Left ventricle myocardium superior (tissue), 1 donor: Measurements from ENCODE around the gene MUC15. TPM values are rescaled to one million over a fixed set of nuclear protein-coding genes. Genes with fewer than 3 reads are reported as not detected.
"Not testable (repeated sequence)": the region's sequence is repeated elsewhere in the genome, so short reads cannot be mapped to it uniquely, and the experiment has no call there.

Experiments used
- ATAC-seq: fragments of 200-7000 bp; cut with Tn5 transposase; one replicate; pipeline ENCODE4 v1.9.1; 2020; ENCODE audit warnings: mild to moderate bottlenecking, moderate library complexity
- DNase-seq: peaks from one replicate; pipeline ENCODE4 v3.0.0-alpha.2; 2020
- intact Hi-C: fragments of 100-400 bp; cut with micrococcal nuclease; formaldehyde crosslinking; loops from one replicate; pipeline ENCODE4 v1.11.0; 2022
- long read RNA-seq: library from polyadenylated mRNA; unstranded; transcript quantifications from one replicate; pipeline ENCODE4 v2.0.0, GENCODE V29; 2021
- total RNA-seq: library from RNA; stranded (reverse); fragmentation: NEBNext Ultra II Directional; extraction: Animal tissue kit (Norgen Biotek cat#: 25700); gene quantifications from one replicate; pipeline ENCODE4 v1.2.1, GENCODE V29; 2021
- donor health status: DM: no; HTN: yes; CAD: no; lungs with severe emphysema.

The MUC15 gene, protein sequence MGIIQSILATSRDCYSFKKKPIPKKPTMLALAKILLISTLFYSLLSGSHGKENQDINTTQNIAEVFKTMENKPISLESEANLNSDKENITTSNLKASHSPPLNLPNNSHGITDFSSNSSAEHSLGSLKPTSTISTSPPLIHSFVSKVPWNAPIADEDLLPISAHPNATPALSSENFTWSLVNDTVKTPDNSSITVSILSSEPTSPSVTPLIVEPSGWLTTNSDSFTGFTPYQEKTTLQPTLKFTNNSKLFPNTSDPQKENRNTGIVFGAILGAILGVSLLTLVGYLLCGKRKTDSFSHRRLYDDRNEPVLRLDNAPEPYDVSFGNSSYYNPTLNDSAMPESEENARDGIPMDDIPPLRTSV
- total RNA-seq: not detected
- long read RNA-seq: 0 reads

- DNase-seq (no peak), ATAC-seq (no peak)
- intact Hi-C loops: no loop called here
Observed at GRCh38 chr11:26571861-26572654, at the start of gene MUC15. MUC15 (minus strand) TSS chr11:26572263; CDS start chr11:26567094, 5,169 bp downstream.

GRCh38 chr11:26621132-26621531 lies 49.1 kb upstream of the MUC15 start:
- intact Hi-C loops: no loop called here
- ATAC-seq (no peak), DNase-seq (no peak)

DNA sequence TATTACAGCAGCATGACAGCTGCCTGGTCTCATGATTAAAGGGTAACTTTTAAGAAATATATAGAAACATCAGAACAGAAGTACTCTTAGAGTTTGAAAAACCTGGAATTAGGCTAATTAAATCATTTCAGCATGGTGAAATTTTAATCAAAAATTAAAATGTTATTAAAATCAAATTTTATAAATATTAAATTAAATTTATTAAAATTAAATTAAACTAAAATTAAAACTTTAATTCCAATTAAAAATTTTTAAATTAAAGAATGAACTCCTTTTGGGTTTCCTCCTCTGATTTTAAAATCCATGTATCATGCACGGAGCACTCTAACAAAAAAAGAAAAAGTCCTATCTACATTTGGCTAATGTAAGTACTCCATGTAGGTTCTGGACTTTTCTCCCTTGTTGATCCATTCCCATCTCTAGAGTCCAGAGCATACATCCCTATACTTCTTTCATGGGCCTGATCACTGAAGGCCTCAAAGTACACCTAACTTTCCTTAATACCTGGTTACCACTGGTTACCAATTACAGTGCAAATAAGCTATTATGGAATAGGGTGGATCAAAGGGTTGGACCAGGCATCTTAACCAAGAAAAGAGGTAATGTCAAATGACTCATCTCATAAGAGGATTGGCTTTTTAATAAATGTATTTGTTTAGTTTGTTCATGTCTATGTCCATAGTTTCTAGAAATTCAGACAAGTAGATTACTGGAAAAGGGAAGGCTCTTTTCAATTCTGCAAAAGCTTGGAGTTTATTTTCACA lies 48.4 kb upstream of the MUC15 start:
- DNase-seq: no peak
- ATAC-seq: no peak
- intact Hi-C loops: no loop called here

- ATAC-seq (no peak), DNase-seq (no peak)
- intact Hi-C loops: no loop called here
Observed at GRCh38 chr11:26618441-26618840, 46.4 kb upstream of the MUC15 start.

GRCh38 chr11:26613759-26614158 lies 41.7 kb upstream of the MUC15 start:
- intact Hi-C loops: no loop called here
- no peak for ATAC-seq
- no peak for DNase-seq

GRCh38 chr11:26608507-26609146 lies 36.6 kb upstream of the MUC15 start:
- intact Hi-C loops: no loop called here
- DNase-seq (no peak), ATAC-seq (no peak)

DNA sequence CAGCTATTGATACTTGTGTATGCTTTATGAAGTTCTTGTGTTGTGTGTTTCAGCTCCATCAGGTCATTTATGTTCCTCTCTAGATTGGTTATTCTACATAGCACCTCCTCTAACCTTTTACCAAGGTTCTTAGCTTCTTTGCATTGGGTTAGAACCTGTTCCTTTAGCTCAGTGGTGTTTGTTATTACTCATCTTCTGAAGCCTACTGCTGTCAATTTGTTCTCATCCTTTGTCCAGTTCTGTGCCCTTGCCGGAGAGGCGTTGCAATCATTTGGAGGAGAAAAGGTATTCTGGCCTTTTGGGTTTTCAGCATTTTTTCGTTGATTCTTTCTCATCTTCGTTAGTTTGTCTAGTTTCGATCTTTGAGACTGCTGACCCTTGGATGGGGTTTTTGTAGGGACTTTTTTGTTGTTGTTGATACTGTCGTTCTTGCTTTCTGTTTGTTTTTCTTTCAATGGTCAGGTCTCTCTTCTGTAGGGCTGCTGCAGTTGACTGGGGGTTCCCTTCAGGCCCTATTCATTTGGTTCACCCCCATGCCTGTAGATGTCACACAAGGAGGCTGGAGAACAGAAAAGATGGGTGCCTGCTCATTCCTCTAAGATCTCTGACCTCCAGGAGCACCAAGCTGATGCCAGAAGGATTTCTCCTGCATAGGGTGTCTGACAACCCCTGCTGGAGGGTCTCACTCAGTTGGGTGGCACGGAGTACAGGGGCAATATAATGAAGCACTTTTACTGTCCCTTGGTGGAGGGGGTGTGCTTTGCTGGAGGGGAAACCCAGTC lies 35.9 kb upstream of the MUC15 start:
- intact Hi-C loops: no loop called here
- ATAC-seq (no peak), DNase-seq (no peak)

DNA sequence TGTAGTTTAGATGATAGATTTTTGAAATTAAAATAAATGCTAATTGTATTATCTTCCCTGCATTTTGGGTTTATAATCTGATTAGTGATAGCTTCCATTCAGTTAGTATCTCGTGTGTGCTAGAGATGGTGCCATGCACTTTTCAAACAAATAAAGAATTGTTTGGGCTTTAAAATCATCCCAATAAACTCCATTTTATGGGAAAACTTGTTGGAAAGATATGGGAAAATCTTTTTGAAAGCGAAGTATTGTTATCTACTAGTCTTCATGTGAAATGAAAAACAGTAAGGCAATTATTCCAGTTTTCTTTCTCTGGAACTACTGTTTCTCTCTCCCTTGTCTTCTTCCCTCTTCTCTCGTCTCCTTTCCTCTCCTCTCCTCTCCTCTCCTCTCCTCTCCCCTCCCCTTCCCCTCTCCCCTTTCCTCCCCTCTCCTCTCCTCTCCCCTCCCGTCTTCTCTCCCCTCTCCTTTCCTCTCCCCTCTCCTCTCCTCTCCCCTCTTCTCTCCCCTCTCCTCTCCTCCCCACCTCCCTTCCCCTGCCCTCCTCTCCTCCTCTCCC lies 27.9 kb upstream of the MUC15 start:
- intact Hi-C loops: no loop called here
- DNase-seq (no peak), ATAC-seq (no peak)

GRCh38 chr11:26599425-26599824 lies 27.4 kb upstream of the MUC15 start:
- ATAC-seq (no peak), DNase-seq (no peak)
- intact Hi-C loops: no loop called here

DNA sequence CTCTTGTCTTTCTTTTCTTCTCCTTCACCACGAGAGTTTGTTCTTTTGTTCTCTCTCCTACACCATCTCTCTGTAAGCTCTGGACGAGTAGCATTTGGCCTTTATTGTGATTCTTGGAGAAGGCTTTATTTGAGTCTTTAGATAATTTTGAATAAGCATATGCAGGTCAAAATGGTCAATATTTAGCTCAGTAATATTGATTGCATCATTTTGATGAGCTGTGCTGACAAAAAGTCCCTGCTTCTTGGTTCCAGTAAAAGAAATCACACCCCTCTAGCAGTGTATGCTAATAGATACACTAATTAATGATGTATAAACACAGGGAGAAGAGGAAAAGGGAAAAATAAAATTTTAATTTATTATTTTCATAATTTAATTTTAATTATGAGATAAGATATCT lies 25.8 kb upstream of the MUC15 start:
- ATAC-seq (no peak), DNase-seq (no peak)
- intact Hi-C loops: no loop called here

GRCh38 chr11:26597049-26597689 lies 25.1 kb upstream of the MUC15 start:
- intact Hi-C loops, DNase-seq, ATAC-seq: not testable (repeated sequence)

DNA sequence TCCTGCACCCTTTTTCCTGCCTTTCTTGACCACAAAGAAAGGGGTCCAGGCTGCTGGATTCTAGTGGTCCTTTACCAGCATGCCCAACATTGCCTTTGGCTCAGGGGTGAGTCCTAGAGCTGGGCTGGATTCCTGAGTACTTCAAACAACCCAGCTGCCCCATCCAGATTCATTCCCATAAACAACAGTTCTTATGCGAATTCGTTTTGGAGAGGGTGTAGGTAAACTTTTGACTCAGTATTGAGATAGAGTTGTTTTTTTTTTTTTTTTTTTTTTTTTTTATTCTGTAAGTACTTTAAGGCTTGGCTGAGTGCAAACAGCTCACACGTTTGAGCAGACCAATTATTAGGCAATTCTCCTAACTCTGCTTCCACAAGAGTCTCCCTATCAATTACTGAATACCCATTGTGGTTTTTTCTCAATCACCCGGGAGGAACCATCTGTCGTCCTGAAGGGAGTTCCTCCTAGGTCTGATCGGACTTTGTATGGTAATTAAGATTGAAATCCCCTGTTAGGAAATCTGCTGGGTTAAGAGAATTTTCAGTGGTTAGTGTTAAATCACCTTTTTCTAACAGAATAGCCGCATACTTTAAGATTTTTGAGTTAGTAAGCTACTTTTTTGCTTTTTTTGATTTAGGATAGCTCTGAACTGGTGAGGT lies 23.3 kb upstream of the MUC15 start:
- DNase-seq, ATAC-seq, intact Hi-C loops: not testable (repeated sequence)

GRCh38 chr11:26593691-26594090 lies 21.6 kb upstream of the MUC15 start:
- DNase-seq (no peak), ATAC-seq (no peak)
- intact Hi-C loops: no loop called here

GRCh38 chr11:26587073-26587472 lies 15.0 kb upstream of the MUC15 start:
- DNase-seq (no peak), ATAC-seq (no peak)
- intact Hi-C loops: no loop called here

GRCh38 chr11:26584818-26585217 lies 12.8 kb upstream of the MUC15 start:
- intact Hi-C loops: no loop called here
- ATAC-seq (no peak), DNase-seq (no peak)

- no peak for ATAC-seq
- no peak for DNase-seq
- intact Hi-C loops: no loop called here
Observed at GRCh38 chr11:26583550-26583949, 11.5 kb upstream of the MUC15 start.

GRCh38 chr11:26580929-26581328 lies 8.9 kb upstream of the MUC15 start:
- no peak for DNase-seq
- no peak for ATAC-seq
- intact Hi-C loops: no loop called here
